Measurements from ENCODE around the gene OR2M2. TPM values are rescaled to one million over a fixed set of nuclear protein-coding genes. Genes with fewer than 3 reads are reported as not detected.

OR2M2 gene
- total and polyA plus RNA-seq, 2 donors (not counting 3 experiments of a cell fraction or from before 2014, with no cell fraction given): not detected

- POLR2A ChIA-PET: no interaction called here
Measured at GRCh38 chr1:248183996-248184395, 9.4 kb downstream of the OR2M2 start.

GRCh38 chr1:248187363-248187762 is 12.7 kb downstream of the OR2M2 start:
- intact Hi-C loops (cut with micrococcal nuclease) (no loop called here), dilution Hi-C loops (cut with MboI; ENCODE audit: extremely low pct_ligation_motif_present, low sequenced_read_pairs) (no loop called here)
- FAIRE-seq (no peak), DNase-seq (ENCODE audit: low read depth, low spot score) (no peak)
- Histone ChIP-seq H3K36me3 (ENCODE audit: control insufficient read depth in 2 of 2, extremely low read depth in 1 of 2, insufficient read depth in 2 of 2, low read length in 2 of 2) (no peaks in the 10 kb centered on the region), H3K4me1 (ENCODE audit: control insufficient read depth, extremely low read depth, insufficient read depth, low read length) (no peaks in the 10 kb centered on the region), H2AFZ (ENCODE audit: low read depth, low read length) (no peak overlapping the region), H3K9me1 (replicated peaks; ENCODE audit: control insufficient read depth, extremely low read depth, insufficient read depth, low read length) (no peaks in the 10 kb centered on the region), H3K9me3 (replicated peaks; ENCODE audit: control insufficient read depth, insufficient read depth, low read length) (peaks cover 2% of the 10 kb centered on the region), H3K4me3 (replicated peaks in 1 of 3; ENCODE audit: insufficient read depth in 1 of 3, low read depth in 1 of 3, low read length in 3 of 3) (no peak overlapping the region), H3K9ac (replicated peaks; ENCODE audit: extremely low read depth, insufficient read depth, low read length) (no peak overlapping the region), H4K20me1 (replicated peaks; ENCODE audit: control insufficient read depth, extremely low read depth, insufficient read depth, low read length) (no peaks in the 10 kb centered on the region), H3K79me2 (ENCODE audit: control insufficient read depth, insufficient read depth, low read length) (no peaks in the 10 kb centered on the region), H3K27me3 (ENCODE audit: control insufficient read depth in 2 of 2, insufficient read depth in 2 of 2, low read length in 2 of 2) (no peaks in the 10 kb centered on the region), H3K27ac (ENCODE audit: insufficient read depth, low read depth, low read length) (no peak overlapping the region), H3K4me2 (ENCODE audit: insufficient read depth, low read length) (no peak overlapping the region)
- ChIA-PET POLR2A (no interaction called here), CTCF (no interaction called here)
- BruUV-seq (replicated peaks): no TSS peak
- TF ChIP-seq FOS (IDR thresholded peaks at IDR 0.05; ENCODE audit: borderline replicate concordance, insufficient read depth, low read length) (no peak), POLR2AphosphoS5 (IDR thresholded peaks at IDR 0.05; ENCODE audit: insufficient read depth, low read depth, low read length) (no peak), GATA2 (IDR thresholded peaks at IDR 0.05; ENCODE audit: insufficient read depth, insufficient read length, low read depth, low read length) (no peak)
- TF ChIP-seq, protein P1, sequence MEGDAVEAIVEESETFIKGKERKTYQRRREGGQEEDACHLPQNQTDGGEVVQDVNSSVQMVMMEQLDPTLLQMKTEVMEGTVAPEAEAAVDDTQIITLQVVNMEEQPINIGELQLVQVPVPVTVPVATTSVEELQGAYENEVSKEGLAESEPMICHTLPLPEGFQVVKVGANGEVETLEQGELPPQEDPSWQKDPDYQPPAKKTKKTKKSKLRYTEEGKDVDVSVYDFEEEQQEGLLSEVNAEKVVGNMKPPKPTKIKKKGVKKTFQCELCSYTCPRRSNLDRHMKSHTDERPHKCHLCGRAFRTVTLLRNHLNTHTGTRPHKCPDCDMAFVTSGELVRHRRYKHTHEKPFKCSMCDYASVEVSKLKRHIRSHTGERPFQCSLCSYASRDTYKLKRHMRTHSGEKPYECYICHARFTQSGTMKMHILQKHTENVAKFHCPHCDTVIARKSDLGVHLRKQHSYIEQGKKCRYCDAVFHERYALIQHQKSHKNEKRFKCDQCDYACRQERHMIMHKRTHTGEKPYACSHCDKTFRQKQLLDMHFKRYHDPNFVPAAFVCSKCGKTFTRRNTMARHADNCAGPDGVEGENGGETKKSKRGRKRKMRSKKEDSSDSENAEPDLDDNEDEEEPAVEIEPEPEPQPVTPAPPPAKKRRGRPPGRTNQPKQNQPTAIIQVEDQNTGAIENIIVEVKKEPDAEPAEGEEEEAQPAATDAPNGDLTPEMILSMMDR (IDR thresholded peaks at IDR 0.05; ENCODE audit: extremely low read depth in 1 of 2, insufficient read depth in 1 of 2, low read depth in 1 of 2, low read length in 2 of 2): no peak

More at GRCh38 chr1:248183996-248184395, 9.4 kb downstream of the OR2M2 start:
- Histone ChIP-seq H4K20me1 (replicated peaks; ENCODE audit: control insufficient read depth, extremely low read depth, insufficient read depth, low read length) (no peaks in the 10 kb centered on the region), H3K4me1 (ENCODE audit: control insufficient read depth, extremely low read depth, insufficient read depth, low read length) (no peaks in the 10 kb centered on the region), H3K27me3 (ENCODE audit: control insufficient read depth in 2 of 2, insufficient read depth in 2 of 2, low read length in 2 of 2) (no peaks in the 10 kb centered on the region), H3K9me3 (replicated peaks; ENCODE audit: control insufficient read depth, insufficient read depth, low read length) (no peaks in the 10 kb centered on the region), H3K9me1 (replicated peaks; ENCODE audit: control insufficient read depth, extremely low read depth, insufficient read depth, low read length) (no peaks in the 10 kb centered on the region), H3K9ac (replicated peaks; ENCODE audit: extremely low read depth, insufficient read depth, low read length) (no peak overlapping the region), H3K79me2 (ENCODE audit: control insufficient read depth, insufficient read depth, low read length) (no peaks in the 10 kb centered on the region), H3K4me2 (ENCODE audit: insufficient read depth, low read length) (no peak overlapping the region), H3K4me3 (replicated peaks in 1 of 3; ENCODE audit: insufficient read depth in 1 of 3, low read depth in 1 of 3, low read length in 3 of 3) (no peak overlapping the region), H3K27ac (ENCODE audit: insufficient read depth, low read depth, low read length) (no peak overlapping the region), H2AFZ (ENCODE audit: low read depth, low read length) (no peak overlapping the region), H3K36me3 (ENCODE audit: control insufficient read depth in 2 of 2, extremely low read depth in 1 of 2, insufficient read depth in 2 of 2, low read length in 2 of 2) (no peaks in the 10 kb centered on the region)
- BruUV-seq (replicated peaks): no TSS peak
- FAIRE-seq (no peak), DNase-seq (ENCODE audit: low read depth, low spot score) (no peak)
- dilution Hi-C loops (cut with MboI; ENCODE audit: extremely low pct_ligation_motif_present, low sequenced_read_pairs): no loop called here
- CTCF ChIA-PET: no interaction called here
- intact Hi-C loops (cut with micrococcal nuclease): no loop called here
- TF ChIP-seq POLR2A (IDR thresholded peaks at IDR 0.05; ENCODE audit: low read depth, low read length): no peak
- no peak for TF ChIP-seq MYC (IDR thresholded peaks at IDR 0.05; ENCODE audit: low read depth, low read length)
